ENCODE measurements around the gene ARL2.
"Not testable (repeated sequence)": the region's sequence is repeated elsewhere in the genome, so short reads cannot be mapped to it uniquely, and the experiment has no call there.

The ARL2 gene

GRCh38 chr11:65013888-65014725 lies at the start of gene ARL2:
Gene ARL2, plus strand, starts transcription at chr11:65014160. Its CDS starts 48 bp downstream, at chr11:65014208.
- peak; percentile 83 to 93 for DNase-seq

GRCh38 chr11:64967375-64967774 lies 46.6 kb upstream of the ARL2 start:
- DNase-seq = no peak

DNA sequence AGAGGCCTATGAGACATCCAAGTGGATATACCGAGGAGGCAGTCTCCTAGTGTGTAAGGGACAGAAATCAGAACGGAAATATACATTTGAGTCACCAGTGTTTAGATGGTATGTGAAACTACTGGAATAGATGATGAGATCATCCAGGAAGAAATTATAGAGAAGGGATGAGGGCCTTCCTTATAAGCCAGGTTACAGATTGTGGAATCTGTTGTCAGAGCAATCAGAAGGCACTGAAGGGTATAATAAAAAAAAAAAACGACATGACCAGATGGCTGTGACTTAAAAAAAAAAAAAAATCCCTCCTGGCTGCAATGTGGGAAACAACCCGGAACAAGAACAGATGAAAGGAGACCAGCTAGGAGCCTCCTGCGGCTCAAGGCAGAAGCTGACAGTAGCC lies 44.8 kb upstream of the ARL2 start:
- DNase-seq = peak; percentile 24 to 79

DNA sequence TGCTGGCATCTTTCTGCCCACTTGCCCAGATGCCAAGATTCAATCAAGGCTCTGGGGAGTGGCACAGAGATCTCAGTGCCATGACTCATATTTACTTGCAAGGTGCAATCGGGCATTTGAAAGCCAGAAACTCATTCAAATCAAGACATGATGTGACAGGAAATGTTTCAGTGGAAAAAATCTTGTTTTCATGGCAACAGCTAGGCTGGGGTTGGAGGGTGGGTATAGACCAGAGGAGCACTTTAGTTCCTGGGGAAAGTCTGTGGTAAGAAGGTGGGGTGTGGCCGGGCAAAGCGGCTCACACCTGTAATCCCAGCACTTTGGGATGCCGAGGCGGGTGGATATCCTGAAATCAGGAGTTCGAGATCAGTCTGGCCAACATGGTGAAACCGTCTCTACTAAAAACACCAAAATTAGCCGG lies 43.2 kb upstream of the ARL2 start:
- no peak for DNase-seq

GRCh38 chr11:64971421-64972233 lies 42.3 kb upstream of the ARL2 start, which contains the start of gene MAJIN:
Gene MAJIN, minus strand, starts transcription at chr11:64972108. Its CDS starts 12,703 bp downstream, at chr11:64959405.
- DNase-seq = peak in 1 of 2 experiments; percentile 53

DNA sequence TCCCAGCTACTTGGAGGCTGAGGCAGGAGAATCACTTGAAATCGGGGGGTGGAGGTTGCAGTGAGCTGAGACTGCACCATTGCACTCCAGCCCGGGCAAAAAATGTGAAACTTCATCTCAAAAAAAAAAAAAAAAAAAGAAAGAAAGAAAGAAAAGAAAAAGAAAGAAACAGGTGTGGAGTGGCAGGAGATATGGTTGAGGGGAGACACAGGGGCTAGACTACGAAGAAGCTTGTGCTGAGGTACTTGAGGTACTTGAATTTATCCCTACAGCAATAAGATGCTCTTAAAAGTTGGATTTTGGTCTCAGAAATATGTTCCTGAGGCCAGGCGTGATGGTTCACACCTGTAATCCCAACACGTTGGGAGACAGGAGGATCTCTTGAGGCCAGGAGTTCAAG lies 39.8 kb upstream of the ARL2 start:
- DNase-seq = no peak

DNA sequence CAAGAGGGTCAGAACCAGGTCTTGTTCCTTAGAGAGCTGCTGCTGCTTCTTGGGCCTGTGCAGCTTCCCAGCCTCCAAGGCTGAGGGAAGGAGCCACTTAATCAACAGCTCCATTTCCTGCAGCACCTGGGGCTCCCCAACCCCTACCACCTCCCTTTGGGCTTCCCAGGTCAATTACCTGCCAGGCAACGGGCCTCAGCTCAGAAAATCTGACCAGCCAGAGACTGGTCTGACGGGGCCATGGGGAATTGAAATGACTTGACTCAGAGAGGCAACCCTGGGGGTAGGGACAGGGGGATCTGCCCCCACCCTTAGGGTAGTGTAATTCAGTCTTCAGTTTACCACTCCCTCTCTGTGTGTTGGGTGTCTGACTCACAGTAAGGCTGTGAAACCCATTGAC lies 37.3 kb upstream of the ARL2 start:
- no peak for DNase-seq

- DNase-seq = not testable (repeated sequence)
These were observed 30.6 kb upstream of the ARL2 start for GRCh38 chr11:64983339-64983738.

GRCh38 chr11:64987998-64988854 lies 25.7 kb upstream of the ARL2 start:
- DNase-seq = no peak

- no peak for DNase-seq
These were observed 24.5 kb upstream of the ARL2 start for GRCh38 chr11:64989416-64989815.

DNA sequence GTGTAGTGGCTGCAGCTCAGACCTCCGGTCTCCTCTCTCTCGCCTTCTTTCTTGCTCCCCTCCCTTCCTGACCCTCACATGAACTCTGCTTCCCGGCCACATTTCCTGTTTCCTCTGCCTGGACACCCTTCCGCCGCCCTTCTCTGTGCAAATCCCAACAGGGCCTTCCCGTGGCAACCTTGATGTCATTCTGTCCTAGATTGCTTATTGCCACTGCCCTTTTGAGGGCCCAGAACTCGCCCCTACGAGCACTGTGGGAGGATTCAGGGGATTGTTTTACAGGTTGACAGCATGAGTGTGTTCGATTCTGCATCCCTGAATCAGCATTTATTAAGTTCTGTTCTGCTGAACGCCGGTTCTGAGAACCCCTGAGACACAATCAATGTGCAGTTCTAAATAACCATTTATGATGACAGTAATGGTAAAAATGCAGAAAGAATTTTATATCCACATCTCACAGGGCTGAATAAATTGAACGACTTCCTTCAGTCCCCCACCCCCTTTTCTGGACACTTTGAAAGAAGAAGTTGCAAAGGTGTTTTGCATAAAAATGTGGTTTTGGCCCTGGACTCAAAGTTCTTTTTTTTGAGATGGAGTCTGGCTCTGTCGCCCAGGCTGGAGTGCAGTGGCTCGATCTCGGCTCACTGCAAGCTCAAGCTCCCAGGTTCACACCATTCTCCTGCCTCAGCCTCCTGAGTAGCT lies 23.6 kb upstream of the ARL2 start:
- DNase-seq = no peak

- DNase-seq = no peak
These were observed 19.6 kb upstream of the ARL2 start for GRCh38 chr11:64994318-64994717.

GRCh38 chr11:64996327-64996709 lies 17.6 kb upstream of the ARL2 start:
- DNase-seq = no peak

DNA sequence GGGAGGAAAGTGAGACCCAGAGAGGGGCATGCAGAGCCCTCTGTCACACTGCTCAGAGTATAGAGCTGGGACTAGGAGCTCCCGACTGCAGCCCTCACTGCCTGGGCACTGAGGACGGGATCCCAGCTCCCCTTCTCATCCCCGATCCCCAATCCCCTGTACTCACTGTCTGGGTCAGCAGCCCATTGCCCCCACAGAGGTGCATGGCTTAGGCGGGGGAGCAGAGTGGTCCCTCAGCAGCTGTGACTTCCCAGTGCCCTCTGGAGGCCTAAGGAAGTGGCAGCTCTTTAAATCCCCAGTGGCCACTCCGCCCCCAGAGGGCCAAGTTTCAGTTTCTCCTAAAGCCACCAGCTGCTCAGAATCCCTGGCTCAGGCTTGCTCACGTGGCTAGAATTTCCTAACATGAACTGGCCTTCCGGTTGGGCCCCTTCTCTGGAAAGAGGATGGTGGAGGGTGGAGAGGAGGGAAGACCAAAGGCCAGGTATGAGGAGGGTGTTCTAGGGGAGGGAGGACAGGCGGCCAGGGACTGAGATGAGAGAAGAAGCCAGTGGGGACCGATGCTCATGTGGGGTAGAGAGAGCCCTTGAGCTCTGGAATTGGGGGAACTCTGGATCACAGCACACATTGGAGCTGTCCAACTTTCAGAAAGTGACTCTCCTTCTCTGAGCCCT lies 17.1 kb upstream of the ARL2 start, which contains the start of gene BATF2:
Gene BATF2, minus strand, starts transcription at position 262 of the 671 bp plus-strand sequence. Its CDS starts 57 bp downstream, at position 205.
- peak; percentile 84 to 94 for DNase-seq

- DNase-seq = no peak
These were observed 15.8 kb upstream of the ARL2 start for GRCh38 chr11:64998141-64998540.

GRCh38 chr11:64998690-64999431 lies 15.1 kb upstream of the ARL2 start:
- DNase-seq = no peak

DNA sequence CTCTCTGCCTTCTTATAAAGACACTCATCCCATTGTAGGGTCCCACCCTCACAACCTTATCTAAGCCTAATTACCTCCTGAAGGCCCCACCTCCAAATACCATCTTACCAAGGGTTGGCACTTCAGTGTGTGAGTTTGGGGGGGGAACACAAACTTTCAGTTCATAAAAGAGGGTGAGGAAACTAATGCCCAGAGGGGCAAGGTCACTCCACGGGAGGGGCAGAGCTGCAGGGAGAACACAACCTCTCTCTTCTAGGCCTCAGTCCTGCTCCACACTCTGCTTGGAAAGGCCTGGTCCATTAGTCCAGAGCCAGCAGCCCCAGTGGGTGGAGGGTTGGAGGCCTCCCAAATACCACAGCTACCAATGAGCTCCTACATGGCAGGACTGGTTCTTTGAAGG lies 14.5 kb upstream of the ARL2 start:
- DNase-seq = no peak

- no peak for DNase-seq
These were observed 11.3 kb upstream of the ARL2 start for GRCh38 chr11:65002706-65003105.

GRCh38 chr11:65003282-65003681 lies 10.7 kb upstream of the ARL2 start:
- no peak for DNase-seq

GRCh38 chr11:65003968-65004367 lies 10.0 kb upstream of the ARL2 start:
- DNase-seq = not testable (repeated sequence)

DNA sequence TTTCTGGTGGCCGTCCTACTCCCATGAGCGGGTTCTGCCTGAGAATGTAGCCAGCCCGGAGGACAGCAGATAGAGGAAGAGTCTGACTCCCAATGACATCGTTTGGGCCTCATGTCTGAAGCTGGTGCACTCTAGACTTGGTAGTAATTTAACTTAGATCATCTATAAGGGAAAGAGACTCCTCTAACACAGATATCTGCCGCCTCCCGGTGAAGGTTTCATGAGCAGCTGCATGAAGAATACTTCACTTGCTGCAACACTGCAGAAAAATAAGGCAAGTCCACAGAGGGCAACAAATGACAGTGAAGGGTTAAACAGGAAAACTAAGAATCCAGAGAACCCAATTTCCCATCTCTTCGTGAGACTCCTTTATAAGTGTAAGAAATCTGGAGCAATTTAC lies 5.9 kb upstream of the ARL2 start:
- DNase-seq = no peak

All from NCI-H524 (cell line).